Left cardiac atrium (tissue), 4 donors: ENCODE data around the gene FNIP2. TPM values are rescaled to one million over a fixed set of nuclear protein-coding genes. Genes with fewer than 3 reads are reported as not detected.
"Not testable (repeated sequence)": the region's sequence is repeated elsewhere in the genome, so short reads cannot be mapped to it uniquely, and the experiment has no call there.

ENCODE experiments used
- ATAC-seq, 2 donors: fragments of 200-7000 bp; cut with Tn5 transposase; one replicate each; pipeline ENCODE4 v1.9.1; 2020; ENCODE audit warnings: mild to moderate bottlenecking in 2 of 2, moderate library complexity in 2 of 2
- DNase-seq: peaks from one replicate; pipeline ENCODE4 v3.0.0-alpha.2; 2020
- intact Hi-C, 2 donors: fragments of 100-400 bp; cut with DNase I; formaldehyde crosslinking; loops; one replicate each; pipeline versions ENCODE4 v1.14.1 to v1.15.1; 2022 to 2023
- total RNA-seq, 2 donors: library from RNA; stranded (reverse); fragmentation: NEBNext Ultra II Directional; extraction: Animal tissue kit (Norgen Biotek cat#: 25700); gene quantifications; one replicate each; pipeline ENCODE4 v1.2.1, GENCODE V29; 2021
- donor health status: DM: no; HTN: yes; CAD: no.
- donor health status: DM: no; HTN: yes; CAD: no; lungs with severe emphysema.
- donor health status: DM: yes; HTN: yes; CAD: no.
- donor health status: Dilated cardiomyopathy.

Gene FNIP2
- total RNA-seq, 2 donors from 2014 or later, result 40.6 to 55.3 TPM

DNA sequence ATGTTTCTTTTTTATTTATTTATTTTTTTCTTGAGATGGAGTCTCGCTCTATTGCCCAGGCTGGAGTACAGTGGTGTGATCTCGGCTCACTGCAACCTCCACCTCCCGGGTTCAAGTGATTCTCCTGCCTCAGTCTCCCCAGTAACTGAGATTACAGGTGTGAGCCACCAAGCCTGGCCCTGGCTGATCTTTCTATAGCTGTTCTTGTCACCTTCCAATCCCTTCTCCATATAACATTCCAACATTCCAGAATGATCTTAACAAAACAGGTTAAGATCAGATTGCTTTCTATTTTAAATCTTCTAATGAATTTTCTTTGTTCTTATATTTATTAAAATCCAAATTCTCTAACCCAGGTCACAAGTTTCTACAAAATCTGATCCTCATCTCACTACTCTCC, 188.1 kb downstream of the FNIP2 start:
- DNase-seq, ATAC-seq, intact Hi-C loops: not testable (repeated sequence)

Other genes with a start within 250 kb of the FNIP2 start
- under 1 TPM in 1 of 2 donors, not detected in 1; 0.18 TPM for gene RXFP1, start 247.1 kb upstream of the FNIP2 start, total RNA-seq
- gene C4orf46, start 97.1 kb upstream of the FNIP2 start, total RNA-seq, result 1 to 10 TPM; 2.8 to 3.3 TPM
- gene ETFDH, start 96.7 kb upstream of the FNIP2 start, total RNA-seq, result 100 to 1,000 TPM; 161 to 171 TPM
- gene PPID, start 45.6 kb upstream of the FNIP2 start, total RNA-seq, result 10 to 100 TPM; 22.6 to 30.7 TPM